NCI-H1048 (cell line): ENCODE measurements around the gene VAC14.

Experiments
- DNase-seq: peaks from one replicate; lab custom pipeline; 2025; lab: John Stamatoyannopoulos, UW

VAC14 gene

DNA sequence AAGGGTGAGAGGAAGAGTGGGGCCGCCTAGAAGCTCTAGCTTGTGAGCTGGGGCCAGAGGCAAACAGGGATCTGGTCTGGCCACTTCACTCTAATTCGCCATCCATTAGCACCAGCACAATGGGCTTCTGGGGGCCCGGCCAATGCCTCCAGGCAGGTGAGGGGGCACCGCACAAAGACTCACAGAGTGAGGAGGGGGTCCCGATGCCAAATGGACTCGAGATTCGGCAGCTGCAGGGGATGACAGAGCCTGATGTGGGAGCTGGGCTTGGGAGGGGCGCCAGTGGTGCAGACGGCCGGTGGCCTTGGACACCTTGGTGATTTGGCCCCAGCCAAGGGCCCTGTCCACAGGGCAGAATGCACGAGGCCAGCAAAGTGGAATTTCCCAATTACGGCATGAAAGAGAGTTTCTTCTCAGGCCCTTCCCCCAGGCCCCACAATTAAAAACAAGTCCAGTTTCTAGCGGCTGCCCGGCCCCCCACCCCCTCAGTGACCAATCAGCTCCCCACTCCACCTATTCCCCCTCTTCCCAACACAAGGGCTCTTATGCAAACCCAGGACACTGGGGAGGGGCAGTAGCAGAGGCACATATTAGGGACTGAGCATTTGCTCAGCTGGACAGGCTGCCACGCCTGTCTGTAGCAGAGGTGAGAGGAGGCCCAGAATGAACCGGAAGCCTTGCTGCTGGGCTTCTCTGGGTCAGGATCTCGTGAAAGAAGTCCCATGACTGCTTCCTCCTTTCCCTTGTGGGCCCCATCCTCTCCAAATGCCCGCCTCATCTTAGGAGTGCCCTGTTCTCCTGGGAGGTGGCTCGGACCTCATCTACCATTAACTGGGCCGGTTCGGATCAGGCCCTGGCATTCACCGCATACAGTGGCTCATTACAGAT, 75.7 kb downstream of the VAC14 start:
- DNase-seq, result no peak

DNA sequence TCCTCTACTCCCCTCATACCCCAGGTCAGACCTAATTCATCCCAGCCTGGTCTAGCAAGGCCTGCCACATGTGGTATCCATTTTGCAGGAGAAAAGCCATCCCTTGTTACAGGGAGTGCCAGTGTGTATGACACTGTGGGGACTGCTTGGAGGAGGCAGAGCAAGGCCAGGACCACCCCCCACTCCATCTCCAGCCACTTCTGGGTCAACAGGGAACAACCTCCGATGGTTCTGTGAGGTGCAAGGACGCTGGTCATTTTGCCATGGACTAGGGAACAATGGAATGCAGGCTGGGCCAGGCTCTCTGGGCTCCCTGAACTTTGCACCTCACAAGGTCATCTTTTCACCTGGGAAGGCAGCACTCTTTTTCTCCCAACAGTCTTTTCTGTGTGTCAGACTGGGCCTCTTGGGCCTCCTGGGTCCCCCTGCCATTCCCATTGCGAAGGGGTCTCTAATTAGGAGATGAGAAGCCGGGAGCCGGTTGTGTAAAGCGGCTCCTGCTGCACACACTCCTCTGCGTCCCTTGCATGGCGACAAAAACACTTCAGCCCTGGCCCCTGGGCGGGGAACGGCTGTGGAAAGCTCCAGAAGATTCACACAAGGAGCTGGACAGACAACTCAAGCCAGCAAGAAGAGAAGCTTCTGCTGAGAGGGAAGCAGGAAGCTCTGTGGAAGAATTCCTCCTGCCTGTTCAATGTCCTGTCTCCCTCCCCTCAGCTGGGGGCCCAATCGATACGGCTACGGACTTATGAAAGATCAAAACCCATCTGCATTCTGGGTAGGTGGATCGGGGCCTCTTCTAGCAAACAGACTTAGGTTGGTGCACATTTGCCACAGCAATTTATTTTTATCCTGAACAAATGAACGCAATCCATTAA, 76.6 kb downstream of the VAC14 start:
- DNase-seq, result no peak

DNA sequence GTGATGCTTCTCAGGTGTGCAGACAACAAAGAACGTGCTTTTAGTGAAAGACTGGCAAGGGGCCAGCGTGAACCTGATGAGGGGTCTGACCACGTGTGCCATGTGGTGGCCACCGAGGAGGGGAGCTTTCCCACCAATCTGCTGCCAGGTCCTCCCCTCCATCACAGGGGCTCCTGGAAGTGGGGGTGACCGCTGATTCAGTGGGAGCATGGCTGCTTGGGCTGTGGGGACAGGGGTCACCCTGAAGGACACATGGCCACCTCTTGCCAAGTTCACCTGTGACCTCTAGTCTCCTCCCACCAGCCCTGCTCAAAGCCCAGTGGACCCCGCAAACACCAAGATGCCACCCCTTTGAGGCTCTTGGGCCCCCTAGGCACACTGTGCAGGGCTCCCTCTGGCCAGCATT, 77.2 kb downstream of the VAC14 start:
- DNase-seq, result no peak

DNA sequence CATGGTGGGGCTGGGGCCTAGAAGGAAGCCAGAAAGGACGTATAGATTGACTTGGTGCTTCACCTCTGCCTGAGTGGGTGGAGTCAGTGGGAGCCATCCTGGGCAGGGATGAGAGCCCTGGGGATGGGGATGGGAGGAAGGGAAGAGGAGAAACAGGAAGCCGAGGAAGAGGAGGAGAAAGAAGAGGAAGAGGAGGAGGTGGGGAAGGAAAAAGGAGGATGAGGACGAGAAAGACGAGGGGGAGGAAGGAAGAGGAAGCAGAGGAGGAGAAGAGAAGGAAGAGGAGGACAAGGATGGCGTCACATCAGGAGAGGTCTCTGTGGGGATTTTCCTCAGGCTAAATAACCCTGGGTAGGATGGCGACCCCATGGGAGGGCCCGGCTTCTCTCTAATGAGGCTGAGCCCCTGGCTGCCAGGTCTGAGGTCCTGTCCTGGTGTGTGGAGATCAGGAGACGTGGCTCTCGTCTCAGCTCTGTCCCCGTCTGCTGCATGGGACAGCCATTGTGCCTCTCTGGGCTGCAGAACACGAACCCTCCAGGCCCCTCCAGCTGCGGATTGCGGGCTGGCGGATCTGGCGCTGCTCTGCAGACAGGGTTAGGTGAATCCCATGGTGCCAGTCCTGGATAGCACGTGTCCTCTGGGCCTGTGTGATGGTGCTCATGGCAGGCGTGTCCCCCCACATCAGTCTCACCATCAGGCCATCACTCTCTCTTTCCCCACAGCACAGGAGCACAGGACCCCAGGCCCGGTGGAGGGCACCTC, 79.6 kb downstream of the VAC14 start:
- no peak for DNase-seq

DNA sequence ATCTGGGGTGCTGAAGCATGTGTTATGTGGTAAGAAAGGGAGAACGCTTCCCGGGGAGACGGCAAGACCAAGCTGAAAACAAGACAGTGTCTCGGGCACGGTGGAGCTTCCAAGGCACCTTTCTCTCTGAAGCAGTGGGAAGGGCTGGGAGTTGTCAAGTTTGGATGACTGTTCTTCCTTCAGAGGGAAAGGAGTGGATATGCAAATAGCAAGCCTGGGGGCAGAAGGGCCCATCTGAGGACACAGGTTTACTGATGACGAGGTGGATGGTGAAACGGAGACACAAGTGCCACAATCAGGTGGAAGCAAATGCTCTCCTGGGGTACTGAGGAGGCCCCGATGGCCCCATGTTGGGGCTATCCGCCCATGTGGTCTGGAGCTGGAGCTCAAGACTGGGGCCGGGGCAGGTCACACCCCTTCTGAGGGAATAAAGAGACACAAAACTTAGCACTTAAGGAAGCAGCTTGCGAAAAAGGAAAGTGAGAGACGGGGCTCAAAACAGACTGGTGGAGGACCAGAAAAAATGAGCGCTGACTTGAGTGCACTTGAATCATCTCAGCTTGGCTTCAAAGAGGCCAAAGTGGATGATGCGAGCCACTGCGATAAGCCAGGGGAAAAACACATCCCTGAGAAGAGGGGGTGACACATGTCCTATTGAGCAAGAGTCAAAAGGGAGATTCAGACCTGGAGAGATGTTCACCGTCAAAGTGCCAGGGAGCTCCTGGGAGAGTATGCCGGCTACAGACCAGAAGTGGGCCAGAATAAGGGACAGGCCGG, 80.3 kb downstream of the VAC14 start:
- no peak for DNase-seq

DNA sequence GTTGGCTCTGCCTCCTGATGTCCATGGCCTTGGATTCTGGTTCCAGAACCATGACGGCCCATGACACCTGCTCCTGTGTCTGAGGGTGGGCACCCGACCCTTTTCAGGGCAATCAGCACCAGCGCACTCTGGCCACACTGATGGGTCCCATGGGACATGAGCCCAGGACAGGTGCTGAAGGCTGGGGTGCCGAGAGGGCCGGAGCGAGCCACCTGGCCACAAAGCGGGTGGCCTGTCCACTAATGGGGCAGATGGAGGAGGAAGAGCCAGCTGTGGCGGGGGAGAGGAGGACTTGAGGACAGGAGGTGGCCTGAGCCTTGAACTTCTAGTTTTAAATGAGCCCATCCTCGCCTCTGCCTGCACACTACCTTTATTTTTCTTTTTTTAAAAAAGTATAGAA, 83.9 kb downstream of the VAC14 start:
- no peak for DNase-seq

DNA sequence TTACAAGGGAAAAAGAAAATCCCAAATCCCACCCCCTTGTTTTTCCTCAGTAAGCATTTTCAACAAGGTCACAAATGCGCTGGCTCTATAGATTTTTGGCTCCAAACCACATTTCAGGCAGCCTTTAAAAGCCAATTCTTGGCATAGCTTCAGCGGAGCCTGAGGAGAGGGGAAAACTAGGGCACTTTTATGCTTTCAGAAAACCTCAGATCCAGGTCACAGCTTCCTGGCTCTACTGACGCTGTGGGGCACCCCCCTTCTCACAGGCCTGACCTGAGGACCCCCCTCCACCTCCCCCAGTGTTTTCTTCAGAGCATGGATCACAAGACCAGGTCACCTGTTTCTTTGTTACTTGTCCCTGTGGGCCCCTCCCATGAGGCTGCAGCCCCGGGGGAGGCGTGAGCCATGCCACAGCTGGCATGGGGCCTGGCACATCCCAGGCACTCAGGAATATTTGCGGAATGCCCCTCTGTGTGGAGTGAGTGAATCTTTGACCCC, 85.0 kb downstream of the VAC14 start:
- DNase-seq, result no peak

DNA sequence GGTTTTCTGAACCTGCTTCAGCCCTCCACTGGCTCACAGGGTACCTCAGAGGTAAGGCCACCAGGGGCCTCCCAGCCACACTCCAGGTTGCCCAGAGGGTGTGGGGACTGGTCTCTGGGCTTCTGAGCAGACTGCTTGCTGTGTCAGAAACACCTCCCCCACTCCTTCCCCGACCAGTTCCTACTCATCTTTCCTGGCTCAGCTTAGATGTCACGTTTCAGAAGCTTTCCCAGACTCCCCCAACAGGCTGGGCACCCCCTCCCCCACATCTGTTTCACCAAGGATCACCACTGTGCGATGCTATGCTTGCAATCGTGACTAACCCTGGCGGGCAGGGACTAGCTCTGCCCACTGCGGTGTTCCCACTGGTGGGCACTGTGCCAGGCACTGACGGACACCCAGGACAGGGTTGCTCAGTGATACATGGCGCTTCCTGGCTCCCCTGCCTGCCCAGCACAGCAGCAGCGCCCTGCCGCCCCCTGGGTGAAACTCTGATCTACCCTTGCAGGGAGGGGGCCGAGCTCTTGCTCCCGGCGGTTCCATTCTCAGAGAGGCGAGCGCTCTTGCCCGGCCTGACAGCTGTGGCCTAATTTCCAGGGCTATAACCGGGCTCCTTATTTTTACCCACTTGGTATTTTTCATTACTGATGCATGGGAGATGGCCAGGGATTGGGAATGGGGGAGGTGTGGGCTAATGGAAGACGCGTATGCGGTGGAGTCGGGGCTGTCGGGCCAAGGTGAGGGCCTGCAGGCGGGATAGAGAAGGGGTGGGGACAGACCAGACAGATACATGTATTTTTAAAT, 85.7 kb downstream of the VAC14 start:
- DNase-seq, result no peak

DNA sequence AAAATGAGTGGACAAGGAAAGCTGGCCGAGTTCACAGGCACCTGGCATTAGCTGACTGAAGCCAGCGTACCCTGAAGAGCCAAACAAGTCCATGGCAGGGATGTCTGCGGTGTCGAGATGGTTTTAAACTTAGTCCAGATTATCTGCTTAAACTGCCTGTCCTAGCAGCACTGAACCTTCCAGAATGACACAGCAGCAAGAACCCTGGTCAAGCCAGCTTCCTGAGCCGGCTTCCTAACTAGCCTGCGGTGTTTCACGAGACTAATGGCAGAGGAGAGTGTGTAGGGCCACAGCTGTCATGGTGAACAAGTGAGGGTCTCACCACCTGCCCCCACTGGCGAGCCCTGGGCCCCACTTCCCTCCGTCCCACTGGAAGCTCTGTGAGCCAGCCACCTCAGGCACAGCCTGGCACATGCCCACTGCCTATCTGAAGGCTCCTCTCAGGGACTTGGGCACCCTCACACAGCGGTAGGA, 86.3 kb downstream of the VAC14 start:
- DNase-seq, result no peak

DNA sequence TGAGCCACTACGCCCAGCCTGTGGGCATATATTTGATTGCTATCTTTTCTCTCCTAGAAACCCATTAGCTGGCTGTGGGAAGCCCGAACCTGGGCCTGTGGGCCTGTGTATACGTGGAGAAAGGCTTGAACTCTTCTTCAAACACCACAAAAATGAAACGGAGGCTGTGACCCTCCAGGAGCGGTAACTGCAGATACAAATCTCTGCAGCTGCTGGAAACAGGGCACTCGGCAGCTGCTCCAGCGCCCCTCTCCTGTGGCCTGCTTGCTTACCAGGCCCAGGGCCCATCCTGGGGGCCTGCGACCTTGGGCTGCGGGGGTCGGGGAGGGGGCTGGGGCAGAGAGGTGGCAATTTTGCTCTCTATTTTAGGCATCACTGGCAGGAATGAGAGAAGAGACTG, 87.1 kb downstream of the VAC14 start:
- DNase-seq, result no peak

DNA sequence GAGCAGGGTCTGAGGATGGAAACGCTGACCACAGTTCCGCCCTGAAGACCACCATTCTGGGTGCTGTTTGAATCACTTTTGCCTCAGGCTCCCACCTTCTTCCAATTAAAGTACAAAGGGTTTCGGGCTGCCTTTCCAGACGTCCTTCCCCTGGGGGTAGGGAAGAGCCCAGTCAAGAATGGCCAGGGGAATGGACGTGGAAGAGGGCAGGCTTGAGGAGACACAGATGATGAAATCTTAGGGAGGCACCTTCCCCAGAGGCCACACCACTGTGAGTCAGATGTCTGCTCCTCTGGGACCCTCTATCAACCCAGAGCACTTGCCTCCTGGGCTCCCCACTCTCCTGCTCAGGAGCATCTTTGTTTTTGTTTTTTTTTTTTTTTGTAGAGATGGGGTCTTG, 87.6 kb downstream of the VAC14 start:
- DNase-seq, result no peak

DNA sequence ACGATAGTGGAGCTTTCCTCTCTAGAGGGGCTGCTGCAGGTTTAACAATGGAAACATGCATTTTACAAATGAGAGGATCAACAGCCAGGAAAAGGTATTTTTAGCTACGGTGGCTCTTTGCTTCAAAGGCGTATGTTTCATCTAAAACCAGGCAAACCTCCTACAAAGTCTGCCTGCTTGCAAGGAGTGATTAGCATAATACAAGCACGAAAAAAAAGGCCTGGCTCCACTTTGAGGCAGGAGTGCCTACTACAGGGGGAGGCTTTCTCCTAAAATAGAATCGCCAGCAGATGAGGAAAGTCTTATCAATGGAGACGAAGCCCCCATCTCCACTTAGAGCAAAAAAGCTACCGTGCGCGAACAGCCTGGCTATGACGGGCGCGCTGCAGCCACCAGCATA, 88.0 kb downstream of the VAC14 start:
- no peak for DNase-seq

DNA sequence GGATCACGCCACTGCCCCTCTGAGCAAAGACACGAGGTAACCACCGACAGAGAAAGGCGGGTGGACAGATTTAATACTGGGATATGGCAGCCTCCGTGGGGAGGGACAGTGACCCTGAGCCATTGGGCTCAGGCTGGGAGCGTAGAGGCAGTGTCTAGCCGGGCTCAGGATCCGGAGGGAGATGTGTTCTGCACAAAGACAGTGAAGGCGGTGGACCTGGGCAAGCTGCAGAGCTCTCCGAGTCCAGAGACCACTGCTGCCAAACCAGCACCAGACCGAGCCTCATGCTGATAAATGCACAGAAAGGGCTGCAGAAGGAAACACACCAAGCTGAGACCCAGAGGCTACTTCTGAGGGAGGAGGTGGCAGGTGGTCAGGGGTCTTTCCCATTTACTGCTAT, 88.6 kb downstream of the VAC14 start:
- DNase-seq, result no peak

DNA sequence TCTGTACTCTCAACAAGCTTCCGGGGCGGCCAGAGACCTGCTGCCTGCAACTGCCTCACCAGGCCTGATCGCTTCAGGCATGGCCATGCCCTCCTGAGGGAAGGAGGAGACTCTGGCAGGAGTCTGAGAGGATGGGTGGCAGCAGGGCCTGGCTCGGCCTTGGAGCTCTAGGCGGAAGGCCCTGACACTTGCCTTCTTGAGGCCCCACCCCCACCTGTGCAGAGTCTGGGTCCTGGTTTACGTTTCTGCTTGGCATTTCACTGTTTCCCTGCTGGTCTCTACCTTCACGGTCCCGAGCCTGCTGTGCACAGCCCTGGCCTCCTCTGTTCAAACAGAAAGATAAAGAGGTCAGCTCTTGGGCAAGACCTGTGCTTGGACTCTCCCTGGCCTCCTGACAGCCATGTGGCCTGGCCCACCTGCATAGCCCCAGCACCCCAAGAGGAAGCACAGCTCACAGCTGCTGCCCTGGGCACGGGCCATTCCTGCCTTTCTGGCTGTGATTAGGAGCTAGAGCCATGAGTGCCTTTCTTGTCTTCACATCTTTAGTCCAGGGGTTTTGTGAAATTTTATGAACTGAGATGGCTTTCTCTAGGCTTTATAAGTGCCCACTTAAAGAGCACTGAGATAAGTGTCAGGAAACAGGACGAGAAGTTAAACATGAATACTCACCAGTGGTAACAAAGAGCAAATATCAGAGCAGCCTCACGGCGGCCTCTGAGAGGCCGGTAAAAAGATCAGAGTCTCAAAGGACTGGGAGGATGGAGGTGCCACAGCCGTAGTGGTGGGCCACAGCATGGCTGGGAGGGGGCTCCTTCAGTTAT, 89.5 kb downstream of the VAC14 start:
- no peak for DNase-seq

DNA sequence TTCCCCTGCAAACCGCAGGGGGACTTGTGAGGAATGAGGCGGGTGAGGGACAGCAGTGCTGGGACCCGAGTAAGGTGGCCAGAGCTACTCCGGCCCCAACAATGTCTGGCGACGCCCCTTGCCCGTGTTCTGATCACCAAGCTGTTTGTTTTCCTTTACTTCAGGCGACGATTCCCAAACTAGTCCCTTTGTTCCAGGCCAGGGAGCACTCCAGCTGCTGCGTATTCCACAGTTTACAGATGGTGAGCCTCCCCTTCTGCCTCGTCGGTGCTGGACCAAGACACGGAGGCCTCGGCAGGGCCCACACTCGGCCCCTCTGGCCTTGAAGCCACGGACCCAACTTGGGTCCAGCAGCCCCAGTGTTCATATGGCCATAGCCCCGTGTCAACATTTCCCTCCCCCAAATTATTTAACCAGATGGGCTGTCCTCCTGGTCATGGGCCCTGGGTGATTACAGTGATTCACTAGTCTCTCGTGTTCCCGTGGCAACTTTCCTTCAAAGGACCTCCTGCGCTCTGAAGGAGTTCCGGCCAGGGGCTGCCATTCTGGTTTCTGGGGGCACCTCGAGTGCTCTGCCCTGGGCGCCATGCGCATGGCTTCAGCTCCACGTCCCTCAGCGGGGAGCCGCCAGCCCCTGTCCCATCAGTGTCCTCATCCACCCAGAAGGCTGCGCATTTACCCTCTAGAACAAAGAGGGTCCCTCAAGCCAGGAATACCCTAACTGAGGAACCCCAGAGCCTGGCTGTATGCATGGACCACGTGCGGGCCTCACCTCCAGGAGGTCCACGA, 90.3 kb downstream of the VAC14 start:
- DNase-seq, result no peak

DNA sequence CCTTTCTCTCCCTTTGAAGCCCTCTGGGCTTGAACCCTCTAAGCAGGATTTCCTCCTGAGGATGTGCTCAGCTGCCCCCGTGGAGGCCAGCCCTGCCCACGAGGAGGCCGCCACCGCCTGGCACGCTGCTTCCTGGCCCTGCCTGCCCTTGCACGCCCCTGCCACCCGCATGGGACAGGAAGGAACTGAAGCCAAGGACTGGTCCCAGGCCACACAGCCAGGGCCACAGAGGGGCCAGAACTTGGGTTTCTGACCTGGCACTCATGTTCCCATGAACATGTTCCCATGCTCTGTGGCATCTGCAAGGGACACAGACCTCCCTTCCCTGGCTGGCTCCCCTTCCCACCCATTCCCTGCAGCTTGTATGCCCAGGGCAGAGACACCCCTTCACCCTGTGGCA, 91.0 kb downstream of the VAC14 start:
- no peak for DNase-seq

DNA sequence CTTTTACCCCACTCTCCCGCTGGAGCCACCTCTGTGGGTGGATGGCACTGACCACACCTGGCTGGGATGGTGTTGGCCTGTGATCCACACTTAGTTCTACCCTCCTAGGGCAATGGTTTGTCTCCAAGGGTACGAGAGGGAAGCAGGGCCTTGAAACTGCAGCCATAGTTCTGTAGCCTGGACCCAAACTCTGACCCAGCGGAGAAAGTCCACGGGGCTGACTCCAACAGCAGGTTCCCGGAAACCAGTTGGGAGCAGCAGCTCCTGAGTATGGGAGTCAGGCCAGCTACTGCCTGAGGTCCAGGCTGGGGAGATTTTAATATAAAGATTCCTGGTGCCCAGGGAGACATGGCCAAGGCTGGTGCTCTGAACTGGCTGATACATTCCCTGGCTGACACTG, 91.5 kb downstream of the VAC14 start:
- DNase-seq, result no peak

DNA sequence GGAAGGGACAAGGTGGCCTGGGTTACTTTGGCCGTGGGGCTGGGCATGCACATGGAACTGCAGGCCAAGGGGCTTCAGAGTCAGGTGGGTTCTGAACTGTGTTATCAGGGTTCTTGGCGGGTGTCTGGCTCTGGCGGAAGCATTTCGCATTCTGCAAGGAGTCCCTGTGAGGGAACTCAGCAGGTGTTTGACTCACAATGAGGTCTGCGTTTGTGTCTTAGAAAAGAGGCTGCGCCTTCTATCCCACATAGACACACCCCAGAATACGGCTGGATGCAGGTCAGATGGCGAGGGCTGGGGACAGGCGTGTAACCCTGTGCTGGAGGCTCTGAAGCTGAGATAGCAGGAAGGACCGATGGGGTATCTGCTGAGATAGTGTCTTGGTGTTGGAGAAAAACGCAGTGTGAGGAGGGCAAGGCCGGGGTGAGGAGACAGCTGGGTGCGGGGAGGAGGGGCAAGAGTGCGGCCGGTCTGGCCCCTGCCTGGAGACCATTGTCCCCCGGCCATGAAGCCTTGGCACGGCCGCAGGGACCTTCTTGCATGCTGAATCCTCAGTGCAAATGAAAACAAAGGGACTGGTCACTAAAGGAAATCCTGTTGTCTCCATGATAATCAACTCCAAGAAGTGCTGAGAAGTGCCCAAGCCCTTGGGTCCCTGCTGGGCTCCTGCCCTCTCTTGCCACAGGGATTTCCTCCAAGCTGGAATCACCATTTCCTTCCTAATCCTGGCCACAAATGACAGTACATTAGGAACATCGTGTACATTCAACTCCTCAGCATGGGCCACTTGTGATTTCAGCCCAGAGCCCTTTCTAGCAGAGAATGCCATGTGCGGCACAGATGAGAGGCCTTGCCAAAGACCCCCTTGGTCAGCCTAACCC, 92.4 kb downstream of the VAC14 start:
- no peak for DNase-seq
